ENCODE results near the gene CCNDBP1.
"Not testable (repeated sequence)": the region's sequence is repeated elsewhere in the genome, so short reads cannot be mapped to it uniquely, and the experiment has no call there.

Gene CCNDBP1, protein sequence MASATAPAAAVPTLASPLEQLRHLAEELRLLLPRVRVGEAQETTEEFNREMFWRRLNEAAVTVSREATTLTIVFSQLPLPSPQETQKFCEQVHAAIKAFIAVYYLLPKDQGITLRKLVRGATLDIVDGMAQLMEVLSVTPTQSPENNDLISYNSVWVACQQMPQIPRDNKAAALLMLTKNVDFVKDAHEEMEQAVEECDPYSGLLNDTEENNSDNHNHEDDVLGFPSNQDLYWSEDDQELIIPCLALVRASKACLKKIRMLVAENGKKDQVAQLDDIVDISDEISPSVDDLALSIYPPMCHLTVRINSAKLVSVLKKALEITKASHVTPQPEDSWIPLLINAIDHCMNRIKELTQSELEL

DNA sequence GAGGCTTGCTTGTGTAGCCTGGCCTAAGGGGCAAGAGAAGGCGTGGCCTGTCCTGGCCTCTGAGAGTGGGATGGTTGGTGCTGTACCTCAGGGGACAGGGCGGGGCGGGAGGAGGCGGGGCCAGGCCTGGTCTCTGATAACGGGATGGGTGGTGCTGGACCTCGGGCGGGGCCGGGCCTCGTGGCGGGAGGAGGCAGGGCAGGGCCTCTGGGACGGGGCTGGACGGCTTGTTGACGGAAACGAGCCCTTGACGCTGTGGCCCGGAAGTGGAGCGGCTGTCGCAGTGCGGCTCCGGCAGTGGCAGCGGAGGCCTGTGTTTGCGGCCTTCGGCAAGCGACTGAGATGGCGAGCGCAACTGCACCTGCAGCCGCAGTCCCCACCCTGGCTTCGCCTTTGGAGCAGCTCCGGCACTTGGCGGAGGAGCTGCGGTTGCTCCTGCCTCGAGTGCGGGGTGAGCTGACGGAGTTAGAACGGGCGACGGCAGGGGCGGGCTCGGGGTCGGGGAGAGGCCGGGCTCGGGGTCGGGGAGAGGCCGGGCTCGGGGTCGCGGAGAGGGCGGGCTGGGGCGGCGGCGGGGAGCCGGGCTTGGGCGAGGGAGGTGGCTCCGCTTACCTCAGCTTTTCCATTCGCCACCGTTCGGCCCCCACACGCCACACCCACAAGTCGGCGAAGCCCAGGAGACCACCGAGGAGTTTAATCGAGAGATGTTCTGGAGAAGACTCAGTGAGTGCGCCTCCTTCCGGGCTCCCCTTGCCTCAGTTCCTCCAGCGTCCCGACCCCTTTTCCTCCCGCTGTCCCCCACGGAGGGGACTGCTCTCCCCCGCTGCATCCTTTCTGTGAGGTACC lies at the start of gene CCNDBP1:
TSS of gene CCNDBP1 (plus strand) at position 247 of the 846 bp plus-strand sequence. CDS start at position 343, 96 bp downstream.
- peak; percentile 82 to 91 for DNase-seq (ENCODE audit: low read depth in 2 of 2)

DNA sequence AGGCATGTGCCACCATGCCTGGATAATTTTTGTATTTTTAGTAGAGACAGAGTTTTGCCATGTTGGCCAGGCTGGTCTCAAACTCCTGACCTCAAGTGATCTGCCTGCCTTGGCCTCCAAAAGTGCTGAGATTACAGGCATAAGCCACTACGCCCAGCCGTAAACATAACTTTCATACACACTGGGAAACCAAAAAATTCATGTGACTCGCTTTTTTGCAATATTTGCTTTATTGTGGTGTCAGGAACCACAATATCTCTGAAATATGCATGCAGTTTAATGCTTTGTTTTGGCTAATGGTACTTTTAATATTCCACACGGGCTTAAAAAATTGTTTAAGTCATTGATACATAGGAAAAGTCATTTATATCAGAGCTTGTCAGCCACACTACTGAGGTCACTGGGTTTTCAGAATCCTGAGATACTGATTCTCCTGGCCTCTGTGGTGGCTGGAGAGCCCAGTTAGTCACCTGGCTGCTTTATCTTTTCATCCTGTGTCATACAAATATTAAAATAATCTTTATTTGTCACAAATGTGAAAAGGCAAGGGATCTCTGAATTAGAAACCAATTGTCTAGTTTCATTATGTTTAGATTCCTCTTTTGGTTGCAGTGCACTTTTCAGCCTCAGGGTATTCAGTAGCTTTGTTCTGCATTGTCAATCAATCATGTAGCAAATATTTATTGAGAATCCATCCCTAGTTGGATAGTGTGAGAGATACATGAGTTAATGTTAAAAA lies 41.8 kb upstream of the CCNDBP1 start:
- no peak for DNase-seq (ENCODE audit: low read depth in 2 of 2)

DNA sequence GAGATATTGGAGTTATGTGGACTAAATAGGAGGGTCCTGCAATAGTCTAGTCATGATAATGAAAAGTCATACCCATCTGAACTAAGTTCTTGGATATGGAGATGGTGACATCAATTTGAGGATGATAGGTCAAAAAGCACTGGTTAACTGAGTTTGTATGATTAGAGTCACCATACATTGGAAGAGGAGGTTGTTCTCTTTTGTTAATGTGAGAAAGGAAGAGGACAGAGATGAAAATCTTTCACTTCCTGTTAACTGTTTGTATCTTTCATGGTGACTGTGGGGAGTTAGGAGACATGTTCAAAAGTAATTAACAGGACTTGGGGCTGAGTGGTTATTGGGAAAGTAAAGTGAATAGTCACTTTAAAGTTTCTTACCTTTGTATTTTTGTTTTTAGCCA lies 40.7 kb upstream of the CCNDBP1 start:
- DNase-seq (ENCODE audit: low read depth in 2 of 2), result no peak

DNA sequence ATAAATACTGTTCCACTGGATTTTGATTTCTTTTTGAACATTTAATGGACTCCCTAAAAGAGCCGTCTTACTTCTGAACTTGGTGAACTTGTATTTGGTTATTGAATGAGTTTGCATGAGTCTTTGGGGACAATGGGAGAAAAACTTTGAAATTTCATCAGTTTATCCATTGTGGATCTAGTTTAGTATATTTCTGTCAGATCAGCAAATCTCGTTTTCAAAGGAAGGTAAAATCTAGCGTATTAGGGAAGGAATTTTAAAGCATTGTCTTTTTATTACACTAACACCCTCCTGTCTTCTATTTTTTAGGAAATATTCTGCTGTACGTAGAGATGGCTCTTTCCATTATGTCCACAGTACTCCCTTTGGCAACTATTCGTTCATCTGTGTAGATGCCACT lies 39.0 kb upstream of the CCNDBP1 start:
- DNase-seq (ENCODE audit: low read depth in 2 of 2), result no peak

DNA sequence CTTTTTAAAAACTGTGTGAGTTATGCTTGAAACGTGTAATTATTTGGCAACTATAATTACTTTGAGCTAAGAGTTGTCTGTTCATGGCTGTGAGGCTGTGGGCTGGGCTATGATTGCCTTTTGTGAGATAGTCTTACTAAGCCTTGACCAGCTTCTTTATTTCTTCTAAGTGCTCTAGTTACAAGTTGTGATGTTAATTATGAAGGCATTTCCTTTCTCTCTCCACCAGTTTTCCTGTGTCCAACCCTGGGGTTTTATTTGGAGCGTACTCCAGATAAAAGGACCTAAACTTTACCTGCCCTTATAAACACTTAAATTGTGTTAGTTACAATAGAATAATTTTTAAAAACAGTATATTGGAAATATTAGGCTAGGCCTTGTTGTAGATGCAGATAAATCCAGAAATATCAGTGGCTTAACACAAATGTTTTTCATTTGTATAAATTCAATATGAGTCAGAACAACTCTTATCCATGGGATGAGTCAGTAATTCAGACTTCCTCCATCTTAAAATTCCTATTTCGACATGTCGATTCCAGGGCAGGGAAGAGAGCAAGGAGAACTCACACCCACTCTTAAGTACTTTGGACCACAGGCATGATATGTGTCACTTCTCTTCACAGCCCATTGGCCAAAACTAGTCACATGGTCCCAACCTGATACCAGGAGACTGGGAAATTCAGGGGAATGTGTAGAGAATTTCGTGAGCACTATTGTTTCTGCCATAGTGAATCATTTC lies 34.8 kb upstream of the CCNDBP1 start:
- no peak for DNase-seq (ENCODE audit: low read depth in 2 of 2)

DNA sequence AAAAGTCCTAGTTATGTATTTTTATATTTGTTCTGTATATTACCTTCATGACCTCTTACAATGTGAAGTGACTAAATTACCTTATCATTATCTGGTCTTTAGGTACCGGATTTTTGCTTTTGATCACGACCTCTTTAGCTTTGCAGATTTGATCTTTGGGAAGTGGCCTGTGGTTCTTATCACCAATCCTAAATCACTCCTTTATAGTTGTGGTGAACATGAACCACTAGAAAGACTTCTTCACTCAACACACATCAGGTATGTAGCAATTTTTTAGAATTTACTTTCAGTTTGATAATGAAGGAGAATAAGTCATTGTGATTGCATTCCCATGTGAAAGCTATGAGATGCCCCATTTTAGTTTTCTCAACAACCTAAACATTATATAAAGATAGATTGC lies 33.5 kb upstream of the CCNDBP1 start:
- no peak for DNase-seq (ENCODE audit: low read depth in 2 of 2)

DNA sequence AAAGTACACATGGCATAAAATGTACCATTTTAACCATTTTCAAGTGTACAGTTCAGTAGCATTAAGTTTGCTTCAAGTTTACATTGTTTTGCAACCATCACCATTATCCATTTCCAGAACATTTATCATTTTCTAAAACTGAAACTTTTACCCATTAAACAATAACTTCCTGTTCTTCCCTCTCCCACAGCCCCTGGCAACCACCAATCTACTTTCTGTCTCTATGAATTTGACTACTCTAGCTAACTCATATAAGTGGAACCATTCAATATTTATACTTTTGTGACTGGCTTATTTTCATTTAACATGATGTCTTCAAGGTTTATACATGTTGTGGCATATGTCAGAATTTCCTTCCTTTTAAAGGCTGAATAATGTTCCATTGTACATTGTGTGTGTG lies 31.9 kb upstream of the CCNDBP1 start:
- DNase-seq (ENCODE audit: low read depth in 2 of 2), result no peak

DNA sequence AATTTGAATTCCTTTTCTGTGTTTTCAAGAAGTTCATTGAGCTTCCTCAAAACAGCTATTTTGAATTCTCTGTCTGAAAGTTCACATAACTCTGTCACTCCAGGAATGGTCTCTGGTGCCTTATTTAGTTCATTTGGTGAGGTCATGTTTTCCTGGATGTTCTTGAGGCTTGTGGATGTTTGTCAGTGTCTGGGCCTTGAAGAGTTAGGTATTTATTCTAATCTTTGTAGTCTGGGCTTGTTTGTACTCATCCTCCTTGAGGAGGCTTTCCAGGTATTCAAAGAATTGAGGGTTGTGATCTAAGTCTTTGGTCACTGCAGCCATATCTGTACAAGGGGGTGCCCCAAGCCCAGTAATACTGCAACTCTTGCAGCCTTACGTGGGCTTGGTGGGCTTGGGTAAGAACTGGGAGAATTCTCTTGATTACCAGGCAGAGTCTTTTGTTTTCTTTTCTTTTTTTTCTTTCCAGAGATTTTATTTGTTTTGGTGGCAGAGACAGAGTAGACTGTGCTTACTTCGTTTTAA lies 19.3 kb upstream of the CCNDBP1 start:
- no peak for DNase-seq (ENCODE audit: low read depth in 2 of 2)

DNA sequence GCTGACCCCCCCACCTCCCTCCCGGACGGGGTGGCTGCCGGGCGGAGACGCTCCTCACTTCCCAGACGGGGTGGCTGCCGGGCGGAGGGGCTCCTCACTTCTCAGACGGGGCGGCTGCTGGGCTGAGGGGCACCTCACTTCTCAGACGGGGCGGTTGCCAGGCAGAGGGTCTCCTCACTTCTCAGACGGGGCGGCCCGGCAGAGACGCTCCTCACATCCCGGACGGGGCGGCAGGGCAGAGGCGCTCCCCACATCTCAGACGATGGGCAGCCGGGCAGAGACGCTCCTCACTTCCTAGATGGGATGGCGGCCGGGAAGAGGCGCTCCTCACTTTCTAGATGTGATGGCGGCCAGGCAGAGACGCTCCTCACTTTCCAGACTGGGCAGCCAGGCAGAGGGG lies 17.9 kb upstream of the CCNDBP1 start:
- DNase-seq (ENCODE audit: low read depth in 2 of 2), result not testable (repeated sequence)

DNA sequence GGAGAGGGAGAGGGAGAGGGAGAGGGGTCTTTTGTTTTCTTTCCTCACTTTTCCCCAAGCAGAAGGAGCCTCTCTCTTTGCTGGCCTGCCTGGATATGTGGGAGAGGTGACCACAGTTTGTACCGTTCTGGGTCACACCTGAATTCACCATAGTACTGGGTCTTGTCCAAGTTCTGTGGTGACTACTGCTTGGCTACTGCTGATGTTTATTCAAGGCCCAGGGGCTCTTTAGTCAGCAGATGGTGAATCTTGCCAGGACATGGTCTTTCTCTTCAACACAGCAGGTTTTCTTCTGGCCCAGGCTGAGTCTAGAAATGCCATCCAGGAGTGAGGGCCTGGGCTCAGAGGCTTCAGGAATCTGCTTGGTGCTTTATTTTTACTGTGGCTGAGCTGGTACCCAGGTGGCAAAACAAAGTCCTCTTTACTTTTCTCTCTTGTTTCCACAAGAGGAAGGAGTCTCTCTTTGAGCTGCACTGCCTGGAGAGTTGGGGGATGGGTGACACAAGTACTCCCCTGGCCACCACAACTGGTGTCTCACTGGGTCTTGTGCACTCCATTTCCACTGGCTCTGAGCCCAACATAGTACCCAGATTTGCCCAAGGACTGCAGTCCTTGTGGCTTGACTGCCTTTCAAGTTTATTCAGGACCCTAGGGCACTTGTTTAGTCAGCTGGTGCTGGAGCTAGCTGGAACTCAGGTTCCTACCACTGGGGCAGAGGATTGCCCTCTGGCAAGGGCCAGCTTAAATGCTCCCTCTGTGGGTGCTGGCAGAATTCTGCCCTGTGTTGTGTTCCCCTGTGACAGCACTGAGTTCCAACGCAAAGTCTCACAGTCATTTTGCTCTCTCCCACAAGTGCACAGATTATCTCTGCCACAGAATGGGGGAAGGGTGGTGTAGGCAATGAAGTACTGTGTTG lies 16.8 kb upstream of the CCNDBP1 start:
- no peak for DNase-seq (ENCODE audit: low read depth in 2 of 2)

DNA sequence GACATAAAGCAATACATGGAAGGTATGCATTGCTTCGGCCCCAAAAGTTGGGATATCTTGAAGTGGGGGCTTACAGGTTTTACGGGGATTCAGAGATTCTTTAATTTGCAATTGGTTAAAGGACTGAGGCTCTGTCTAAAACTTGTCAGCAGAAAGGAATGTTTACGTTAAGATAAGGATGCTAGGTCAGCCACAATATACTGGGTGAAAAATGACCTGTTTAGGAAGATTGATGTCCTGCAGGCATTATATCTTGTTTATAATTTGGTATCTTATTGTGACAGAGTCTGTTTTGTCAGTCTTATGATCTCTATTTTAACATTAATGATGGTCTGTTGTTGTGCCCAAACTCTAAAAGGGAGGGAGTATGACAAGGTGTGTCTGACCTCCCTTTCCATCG lies 15.3 kb upstream of the CCNDBP1 start:
- no peak for DNase-seq (ENCODE audit: low read depth in 2 of 2)

DNA sequence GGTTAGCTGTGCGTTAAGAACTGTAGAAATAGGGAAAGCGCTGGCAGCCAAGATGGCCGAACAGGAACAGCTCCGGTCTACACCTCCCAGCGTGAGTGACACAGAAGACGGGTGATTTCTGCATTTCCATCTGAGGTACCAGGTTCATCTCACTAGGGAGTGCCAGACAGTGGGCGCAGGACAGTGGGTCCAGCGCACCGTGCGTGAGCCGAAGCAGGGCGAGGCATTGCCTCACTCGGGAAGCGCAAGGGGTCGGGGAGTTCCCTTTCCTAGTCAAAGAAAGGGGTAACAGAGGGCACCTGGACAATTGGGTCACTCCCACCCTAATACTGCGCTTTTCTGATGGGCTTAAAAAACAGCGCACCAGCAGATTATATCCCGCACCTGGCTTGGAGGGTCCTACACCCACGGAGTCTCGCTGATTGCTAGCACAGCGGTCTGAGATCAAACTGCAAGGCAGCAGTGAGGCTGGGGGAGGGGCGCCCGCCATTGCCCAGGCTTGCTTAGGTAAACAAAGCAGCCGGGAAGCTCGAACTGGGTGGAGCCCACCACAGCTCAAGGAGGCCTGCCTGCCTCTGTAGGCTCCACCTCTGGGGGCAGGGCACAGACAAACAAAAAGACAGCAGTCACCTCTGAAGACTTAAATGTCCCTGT lies 9.4 kb upstream of the CCNDBP1 start:
- DNase-seq (ENCODE audit: low read depth in 2 of 2), result not testable (repeated sequence)

DNA sequence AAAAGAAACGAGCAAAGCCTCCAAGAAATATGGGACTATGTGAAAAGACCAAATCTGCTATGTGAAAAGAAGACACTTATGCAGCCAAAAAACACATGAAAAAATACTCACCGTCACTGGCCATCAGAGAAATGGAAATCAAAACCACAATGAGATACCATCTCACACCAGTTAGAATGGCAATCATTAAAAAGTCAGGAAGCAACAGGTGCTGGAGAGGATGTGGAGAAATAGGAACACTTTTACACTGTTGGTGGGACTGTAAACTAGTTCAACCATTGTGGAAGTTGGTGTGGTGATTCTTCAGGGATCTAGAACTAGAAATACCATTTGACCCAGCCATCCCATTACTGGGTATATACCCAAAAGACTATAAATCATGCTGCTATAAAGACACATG lies 8.1 kb upstream of the CCNDBP1 start:
- not testable (repeated sequence) for DNase-seq (ENCODE audit: low read depth in 2 of 2)

DNA sequence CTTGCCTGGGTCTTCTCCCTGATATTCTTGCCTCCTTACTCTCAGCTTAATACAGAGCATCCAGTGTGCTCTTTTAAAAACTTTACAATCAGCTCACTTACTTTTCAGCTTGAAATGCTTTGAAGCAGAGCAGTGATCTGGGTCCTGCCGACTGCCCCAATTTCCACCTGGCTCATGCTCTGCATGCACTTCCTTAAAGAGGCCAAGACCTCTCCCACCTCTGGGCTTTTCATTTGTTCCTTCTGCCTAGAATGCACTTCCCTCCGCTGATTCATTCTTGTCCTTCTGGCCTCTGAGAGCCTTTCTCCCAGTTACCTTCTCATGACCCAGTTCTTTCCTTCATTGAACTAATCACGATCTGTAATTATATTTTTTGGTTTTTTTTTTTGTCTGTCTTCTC lies 1.9 kb upstream of the CCNDBP1 start:
- DNase-seq (ENCODE audit: low read depth in 2 of 2), result no peak

DNA sequence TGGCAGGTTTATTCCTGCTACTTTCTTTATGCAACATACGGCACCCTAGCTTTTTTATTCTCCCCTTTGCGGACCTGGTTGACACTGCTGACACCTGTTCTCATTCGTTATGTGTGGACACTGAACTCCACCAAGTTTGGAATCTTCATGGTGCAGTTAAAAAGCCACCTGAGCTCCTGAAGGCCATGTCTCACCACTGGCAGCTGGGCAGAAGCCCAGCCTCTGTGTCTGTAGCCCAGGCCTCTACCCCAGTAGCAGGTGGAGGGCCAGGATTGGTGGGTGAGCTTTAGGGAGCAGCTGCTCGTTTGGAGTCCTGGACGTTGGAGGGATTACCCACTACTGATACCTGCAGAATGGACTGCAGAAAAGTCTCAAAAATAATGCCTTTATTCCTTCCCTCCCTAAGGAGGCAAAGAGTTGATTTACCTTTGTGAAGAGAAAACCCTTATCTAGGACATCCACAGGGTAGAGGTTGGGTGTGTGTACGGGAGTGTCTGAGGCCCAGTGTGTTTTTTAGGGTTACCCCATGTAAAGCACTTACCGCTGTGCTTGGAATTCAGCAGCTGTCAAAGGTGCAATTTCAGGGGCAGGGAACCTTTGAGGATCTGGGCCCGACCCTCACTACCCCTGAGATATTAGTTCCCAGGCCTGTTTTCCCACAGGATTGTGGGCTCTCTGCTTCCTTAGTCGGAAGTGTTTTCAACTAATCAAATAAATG lies 637 bp upstream of the CCNDBP1 start:
- no peak for DNase-seq (ENCODE audit: low read depth in 2 of 2)

DNA sequence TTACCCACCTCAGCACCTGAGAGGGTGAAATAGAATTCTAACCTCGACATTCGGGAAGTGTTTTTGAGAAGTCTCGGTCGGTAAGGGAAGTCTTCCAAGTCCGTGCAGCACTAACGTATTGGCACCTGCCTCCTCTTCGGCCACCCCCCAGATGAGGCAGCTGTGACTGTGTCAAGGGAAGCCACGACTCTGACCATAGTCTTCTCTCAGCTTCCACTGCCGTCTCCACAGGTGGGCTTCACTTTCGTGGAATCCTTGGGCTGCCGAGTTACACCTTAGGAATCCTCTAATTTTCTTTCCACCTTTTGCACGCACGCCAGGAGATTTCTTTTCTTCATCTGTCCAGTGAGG lies 775 bp downstream of the CCNDBP1 start:
- DNase-seq (ENCODE audit: low read depth in 2 of 2), result no peak

DNA sequence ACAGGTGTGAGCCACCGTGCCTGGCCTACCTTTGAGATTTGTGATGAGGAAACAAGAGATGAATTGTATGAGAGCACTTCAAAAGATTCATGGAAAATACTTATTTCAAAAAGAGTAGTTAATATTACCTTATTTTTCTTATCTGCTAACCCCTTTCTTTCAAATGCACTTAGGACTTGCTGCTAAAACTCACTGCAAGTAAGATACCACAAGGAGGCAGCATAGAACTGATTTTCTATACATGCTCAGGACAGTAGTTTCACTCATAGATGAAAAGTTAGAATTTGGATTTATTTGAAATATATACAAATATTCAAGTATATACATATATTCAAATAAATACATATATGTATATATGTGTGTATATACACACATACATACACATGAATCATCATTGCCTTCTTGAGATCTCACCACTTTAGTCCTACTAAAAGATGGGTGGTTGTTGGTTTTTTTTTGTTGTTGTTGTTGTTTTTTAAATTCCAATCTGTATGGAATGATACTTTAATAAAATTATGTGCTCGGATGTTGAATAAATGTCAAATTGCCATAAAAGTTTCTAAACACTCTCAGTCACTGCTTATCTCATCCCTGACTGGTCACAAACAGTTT lies 2.4 kb downstream of the CCNDBP1 start:
- no peak for DNase-seq (ENCODE audit: low read depth in 2 of 2)

DNA sequence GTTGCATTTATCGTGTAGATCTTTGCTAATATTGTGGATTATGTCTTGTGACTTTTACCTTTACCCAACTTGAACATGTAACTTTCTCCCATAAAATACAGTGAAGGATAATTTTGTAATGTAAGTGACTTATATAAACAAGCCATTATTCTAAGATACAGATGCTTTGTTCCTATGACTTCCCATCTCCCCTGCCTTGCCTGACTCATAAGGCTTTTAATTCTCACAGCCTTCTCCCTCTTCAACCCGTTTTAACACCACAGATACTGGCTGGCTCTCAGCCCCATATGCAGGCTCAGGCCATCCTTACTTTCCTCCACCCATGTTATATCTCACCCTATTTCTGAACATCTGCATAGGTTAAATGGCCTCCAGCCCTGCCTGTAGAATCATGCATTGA lies 4.1 kb downstream of the CCNDBP1 start:
- no peak for DNase-seq (ENCODE audit: low read depth in 2 of 2)

DNA sequence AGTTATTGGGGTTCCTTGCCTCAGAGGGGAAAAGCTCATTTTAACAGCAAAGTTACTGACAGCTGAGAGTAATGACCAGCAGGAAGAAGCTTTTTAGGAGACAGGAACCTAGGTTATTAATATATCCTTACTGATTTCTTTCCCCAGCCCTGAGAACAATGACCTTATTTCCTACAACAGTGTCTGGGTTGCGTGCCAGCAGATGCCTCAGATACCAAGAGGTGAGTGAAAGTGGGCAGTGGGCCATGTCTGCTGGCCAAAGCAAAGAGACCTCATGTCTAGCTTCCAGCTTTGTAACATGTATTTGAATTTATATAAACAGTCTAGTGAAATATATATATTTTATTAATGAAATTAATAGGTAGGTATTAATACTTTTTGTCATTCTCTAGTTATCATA lies 5.0 kb downstream of the CCNDBP1 start:
- DNase-seq (ENCODE audit: low read depth in 2 of 2), result no peak
